T-helper 1 cell (primary cell): ENCODE data around the gene SIGLEC6.

ENCODE experiments used
- DNase-seq, 5 donors: peaks; one replicate each; pipeline ENCODE4 v3.0.0-alpha.2; 2012 to 2020
- total RNA-seq, 4 donors: gene quantifications; one replicate each; lab custom pipeline; 2026; lab: John Stamatoyannopoulos, UW

SIGLEC6 gene
- total RNA-seq, result 0 to 0.15 (median 0) reads per million in 4 donors

DNA sequence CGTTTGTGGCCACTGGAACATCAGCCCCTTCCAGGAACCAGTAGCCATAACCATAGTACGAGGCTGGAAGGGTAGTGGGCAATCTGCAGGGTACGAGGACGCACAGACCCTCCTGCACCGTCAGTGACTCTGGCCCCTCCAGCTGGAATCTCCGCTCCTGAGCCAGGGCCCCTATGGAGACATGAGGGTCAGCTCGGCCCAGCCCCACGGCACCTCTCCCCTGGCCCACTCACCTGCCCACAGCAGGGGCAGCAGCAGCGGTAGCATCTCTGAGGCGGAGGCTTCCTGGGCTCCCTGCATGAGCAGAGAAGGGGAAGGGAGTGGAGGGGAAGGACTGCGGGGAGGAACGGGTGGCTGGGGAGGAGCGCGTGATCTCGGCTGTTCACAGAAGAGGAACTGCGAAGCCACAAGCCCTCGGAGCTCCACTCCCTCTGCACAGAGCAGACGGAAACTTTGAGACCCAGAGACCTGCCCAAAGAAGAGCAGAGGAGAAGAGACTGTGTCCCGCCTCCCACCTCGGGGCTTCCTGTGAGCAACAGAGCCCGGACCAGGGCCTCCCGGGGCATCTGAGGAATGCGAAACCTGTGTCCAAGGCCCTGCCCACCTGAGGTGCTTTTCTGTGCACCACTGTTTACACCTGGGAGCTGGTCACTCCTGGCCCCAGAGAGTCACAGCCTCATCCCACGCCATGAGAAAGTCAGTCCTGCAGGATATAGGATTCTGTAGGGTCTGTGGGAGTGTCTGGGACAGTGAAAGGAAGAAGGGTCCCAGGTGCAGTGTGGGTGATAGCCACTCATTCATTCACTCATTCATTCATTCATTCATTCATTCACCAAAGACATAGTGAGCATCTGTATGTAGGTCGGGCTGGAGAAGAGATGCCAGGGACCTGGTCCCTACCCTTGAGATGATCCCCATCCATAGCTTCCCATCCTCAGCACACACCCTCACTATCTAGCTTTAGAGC lies at the start of gene SIGLEC6:
Gene SIGLEC6, minus strand, starts transcription at position 322 of the 967 bp plus-strand sequence. Its CDS starts 22 bp downstream, at position 300.
- no peak for DNase-seq

DNA sequence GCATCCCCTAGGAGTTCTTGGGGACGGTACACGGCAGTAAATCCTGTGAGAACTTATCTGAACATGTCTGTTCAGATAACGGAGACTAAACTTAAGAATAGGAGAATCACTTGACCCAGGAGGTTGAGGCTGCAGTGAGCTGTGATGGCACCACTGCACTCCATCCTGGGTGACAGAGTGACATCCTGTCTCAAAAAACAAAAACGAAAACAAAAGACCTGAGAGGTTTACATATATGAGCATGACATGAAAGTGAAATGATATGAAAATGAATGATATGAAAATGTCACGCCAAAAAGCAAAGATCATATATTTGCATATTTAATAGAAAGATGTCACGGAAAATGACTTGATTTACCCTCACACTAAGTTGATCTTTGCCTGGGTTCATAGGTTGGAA lies 45.4 kb upstream of the SIGLEC6 start:
- peak in 1 of 5 donors; percentile 47 for DNase-seq

DNA sequence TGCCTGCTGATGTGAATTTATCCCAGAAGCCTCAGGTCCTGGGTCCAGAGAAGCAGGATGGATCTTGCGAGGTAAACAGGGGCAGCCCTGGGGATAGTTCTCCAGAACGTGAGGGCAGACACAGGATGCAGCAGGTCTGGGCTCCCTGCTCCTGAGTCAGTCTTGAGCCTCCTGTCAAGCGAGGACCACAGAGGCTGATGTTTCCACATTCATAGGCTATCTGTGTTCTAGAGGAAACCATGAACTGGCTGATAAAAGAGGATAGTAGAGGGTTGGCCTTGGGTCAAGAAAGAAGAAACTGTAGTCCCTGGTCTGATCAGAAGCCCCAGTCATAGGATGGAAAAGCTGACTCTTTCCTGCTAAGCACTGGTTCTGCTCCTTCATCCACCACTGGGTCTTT lies 41.9 kb upstream of the SIGLEC6 start:
- no peak for DNase-seq

DNA sequence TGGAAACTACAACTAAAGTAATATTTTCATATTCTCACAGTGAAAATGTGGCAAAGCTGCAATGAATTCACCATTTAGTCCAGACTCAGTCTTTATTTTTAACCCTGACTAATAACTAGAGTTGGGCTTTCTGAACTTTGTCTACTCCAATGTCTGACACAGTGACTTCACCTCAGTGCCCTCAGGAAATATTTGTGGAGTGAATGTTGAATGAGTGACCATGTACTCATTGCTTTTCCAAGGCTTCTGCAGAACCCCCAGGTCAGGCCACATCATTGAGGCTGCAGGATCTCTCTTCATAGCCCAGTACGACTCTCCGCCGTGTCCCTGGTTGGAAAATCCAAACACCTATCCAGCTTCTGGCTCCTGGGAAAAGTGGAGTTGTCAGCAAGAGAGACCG lies 41.4 kb upstream of the SIGLEC6 start:
- no peak for DNase-seq

DNA sequence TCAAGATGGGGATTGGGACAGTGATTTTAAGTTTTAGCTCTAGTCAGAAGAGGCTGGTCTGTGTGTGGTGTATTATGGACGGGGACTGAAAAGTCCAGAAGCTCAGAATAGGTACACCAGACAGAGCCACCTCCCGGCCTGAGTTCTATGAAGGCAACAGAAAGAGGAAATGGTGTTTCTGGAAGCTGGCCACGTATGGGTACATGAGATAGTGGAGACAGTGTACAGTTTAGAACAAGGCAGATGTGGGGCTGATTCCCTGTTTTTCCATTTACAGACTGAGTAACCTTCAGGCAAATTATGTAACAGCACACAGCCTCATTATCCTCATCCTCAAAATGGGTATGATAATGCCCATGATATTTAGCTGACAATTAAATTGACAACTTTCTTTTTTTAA lies 40.9 kb upstream of the SIGLEC6 start:
- DNase-seq, result no peak

DNA sequence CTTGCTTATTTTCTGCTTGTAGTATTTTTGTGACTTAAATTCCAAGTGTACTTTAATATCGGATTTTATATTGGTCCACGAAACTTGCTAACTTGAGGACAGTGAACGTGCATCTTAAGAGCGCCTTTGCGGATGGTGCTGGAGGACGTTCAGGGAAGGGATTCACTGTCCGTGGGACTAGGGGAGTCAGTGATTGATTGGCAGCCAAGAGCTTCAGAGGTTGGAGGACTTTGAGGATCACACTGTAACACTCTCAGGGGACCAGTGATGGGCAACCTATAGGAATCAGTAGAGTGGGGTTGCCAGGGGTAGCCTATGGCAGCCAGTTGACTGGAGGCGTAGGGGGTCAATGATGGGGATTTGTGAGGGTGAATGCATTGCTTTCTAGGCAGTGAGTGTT lies 40.1 kb upstream of the SIGLEC6 start:
- no peak for DNase-seq

DNA sequence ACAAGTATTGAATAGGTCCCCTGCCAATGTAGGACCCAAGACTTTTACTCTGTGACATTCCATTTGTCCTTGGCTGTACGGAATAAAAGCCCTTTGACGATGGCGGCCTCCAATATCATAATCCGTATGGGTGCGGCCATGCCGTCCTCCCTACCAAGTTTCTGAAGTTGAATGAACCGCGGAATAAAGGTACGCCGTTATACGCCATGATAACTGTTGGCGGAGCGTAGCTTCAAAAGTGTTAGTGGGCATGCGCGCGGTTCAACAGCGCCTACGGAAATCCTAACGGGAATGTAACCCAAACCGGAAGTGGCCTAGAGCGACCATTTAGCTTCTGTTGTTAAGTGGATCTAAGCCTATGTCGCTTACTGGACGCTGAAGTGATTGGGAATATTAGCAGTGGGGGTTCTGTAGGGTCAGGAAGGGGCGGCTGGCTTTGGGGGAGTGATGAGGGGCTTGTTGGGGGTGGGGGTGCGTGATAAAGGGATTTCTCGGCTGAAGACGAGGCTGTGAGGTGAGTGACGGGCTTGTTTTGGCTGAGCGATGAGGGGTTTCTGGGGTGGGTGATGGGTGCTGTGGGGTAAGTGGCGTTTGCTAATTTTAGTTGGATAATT lies 39.6 kb upstream of the SIGLEC6 start, which contains the start of gene ZNF175:
Gene ZNF175, plus strand, starts transcription at position 322 of the 614 bp plus-strand sequence. CDS start 2,047 bp downstream, outside the sequence.
- DNase-seq, result peak; percentile 54 to 87 (median 71)

DNA sequence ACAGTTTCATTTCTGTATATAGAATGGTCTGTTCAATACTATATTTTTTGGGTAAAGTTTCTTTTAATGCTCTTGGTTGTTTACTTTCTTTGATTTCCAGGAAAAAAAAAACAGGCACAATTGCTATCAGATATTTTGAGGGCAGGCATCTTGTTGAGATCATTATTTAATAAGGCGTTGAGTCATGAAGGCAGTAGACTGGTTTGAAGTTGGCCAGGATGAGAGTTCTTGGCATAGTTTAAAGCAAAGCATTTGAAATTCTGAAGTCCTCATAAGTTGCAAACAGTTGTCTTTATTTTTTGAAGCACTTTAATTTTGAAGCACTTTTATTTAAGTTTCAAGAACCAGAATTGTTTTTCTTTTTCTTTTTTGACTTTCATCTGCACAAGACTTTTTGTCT lies 37.0 kb upstream of the SIGLEC6 start:
- DNase-seq, result no peak

DNA sequence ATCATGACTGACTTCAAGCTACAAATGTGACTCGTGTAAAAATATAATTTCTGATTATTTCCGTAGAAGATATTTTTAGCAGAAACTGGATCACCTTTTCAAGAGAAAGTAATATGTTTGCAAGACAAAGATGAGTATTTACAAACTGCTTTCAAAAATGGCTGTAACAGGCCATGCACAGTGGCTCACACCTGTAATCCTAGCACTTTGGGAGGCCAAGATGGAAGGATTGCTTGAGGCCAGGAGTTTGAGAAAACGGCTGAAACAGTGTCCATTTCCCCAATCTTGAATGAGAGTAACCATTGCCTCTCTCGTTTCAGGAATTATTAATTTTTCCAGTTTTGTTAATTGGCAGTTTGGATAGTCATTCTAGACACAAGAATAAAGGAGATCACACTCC lies 36.1 kb upstream of the SIGLEC6 start:
- DNase-seq, result no peak

DNA sequence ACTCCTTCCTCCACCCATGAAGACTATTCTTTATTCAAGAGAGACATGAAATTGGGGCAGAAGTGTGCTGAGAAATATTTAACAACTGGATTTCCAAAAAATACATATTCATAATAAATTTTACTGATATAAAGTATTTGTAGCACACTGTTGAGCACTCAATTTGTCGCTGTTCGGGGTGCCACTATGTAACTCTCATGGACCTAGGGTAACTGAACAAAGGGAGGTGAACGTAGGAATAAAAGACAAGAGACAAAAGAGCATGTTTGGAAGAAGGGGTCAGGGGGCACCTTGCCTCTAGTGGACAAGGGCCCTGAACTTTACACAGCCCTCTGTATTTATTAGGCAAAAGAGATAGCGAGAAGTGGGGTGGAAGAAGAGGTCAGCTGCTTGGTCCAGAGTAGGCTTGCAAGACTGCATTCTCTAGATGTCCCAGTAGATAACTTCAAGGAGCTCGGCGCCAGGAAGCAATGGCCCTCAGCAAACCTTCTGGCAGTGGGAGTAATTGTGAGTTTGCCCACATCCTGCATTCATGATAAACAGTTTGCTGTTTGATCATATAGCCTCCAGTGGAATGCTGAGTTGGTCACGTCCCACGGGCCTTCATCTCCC lies 35.1 kb upstream of the SIGLEC6 start:
- DNase-seq, result no peak

DNA sequence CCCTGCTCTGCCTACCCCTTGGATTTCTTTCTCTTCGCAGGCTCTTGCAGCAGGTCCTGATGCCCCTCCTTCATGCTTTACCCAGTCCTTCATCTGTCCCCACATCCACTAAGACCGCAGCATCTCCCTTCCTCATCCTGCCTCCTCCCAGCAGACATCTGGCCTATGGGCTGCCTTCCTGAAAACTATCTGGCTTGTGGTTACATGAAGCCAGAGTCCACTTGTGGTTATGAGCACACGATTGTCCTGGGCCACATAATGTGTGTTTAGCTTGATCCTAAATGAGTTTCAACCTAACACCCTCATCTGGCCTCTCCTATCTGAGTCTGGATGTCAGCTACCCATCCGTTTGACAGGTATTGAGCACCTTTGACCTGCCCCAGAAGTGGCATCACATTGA lies 34.1 kb upstream of the SIGLEC6 start:
- DNase-seq, result no peak

DNA sequence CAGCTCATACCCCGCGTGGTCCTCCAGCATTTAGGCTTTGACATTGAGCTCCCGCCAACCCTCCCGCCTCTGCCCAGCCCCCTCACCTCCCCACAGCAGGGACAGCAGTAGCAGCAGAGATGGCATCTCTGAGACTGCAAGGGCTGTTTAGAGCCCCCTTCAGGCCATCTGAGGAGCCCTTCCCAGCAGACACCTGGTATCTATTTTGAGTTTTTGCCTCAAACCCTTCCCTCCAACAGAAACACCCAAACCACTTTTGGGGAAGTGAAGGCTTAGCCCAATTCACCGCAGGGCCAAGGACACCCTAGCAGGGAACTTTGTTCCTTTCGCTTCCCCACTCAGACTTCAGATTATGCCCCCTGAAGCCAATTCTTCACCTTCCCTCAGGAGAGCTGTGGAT lies 33.3 kb upstream of the SIGLEC6 start:
- DNase-seq, result no peak

DNA sequence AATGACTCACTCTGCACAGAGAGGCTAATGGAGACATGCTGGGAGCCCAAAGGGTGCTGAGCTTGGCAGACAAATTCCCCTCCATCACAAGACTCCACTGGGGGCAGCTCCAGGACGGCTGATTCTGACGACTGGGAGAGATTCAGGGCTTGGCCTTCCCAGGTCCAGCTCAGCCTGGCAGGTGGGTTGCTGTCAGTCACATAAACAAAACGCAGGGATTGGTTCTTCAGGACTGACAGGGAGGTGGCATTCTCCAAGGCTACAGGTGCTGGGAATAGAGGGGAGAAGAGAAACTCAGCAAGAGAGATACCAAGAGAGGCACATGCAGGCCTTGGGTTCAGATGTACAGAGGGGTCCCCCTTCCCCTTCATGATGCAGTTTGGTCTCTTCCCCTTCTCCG lies 28.9 kb upstream of the SIGLEC6 start:
- DNase-seq, result no peak

DNA sequence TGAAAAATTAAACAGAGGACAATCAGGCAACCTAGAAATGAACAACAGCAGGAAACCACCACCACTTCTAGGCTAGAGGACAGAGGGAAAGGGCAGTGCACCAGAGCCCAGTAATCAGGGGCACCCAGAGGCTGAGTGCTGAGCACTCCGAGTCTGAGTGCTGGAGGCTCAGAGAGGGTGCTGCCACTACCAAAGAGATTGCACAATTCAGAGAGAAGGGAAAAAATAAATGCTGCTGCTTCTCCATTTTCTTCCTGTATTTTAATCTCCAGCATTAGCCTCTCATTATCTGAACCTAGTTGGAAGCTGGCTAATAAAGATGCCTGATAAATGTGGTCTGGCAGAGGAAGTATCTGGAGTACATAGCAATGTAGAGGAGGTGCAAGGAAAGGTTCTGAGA lies 27.8 kb upstream of the SIGLEC6 start:
- no peak for DNase-seq

DNA sequence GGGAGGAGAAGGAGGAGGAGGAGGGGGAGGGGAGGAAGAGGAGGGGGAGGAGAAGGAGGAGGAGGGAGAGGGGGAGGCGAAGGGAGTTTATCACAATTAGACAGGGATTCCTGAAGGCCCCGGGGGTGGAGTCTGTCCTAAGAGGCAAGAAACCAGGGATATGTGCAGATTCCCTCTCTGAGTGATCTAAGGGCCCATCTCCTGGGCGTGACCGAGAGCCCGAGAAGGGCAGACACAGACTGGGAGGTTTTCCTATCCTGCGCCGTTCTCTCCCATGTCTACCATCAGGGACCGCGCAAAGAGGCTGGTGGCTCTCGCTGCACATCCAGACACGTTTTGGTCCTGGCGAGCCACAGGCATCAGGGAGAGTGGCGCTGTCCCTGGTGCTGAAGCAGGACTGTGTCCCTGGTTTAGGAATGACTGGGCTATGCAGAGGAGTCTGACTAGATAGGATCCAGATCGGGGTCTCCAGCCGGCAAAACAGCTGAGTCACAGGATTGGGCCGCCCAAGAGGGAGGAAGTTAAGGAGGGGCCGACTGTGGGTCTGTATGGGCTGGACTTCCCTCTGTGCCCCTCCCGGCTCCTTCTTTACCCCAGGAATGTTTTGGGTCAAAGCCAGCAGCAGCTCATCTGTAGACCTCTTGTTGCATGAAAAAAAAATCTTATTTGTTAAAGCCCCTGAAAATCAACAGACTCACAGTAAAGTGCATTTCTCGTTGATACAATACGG lies 21.7 kb upstream of the SIGLEC6 start:
- peak in 2 of 5 donors; percentile 15 to 16 for DNase-seq

DNA sequence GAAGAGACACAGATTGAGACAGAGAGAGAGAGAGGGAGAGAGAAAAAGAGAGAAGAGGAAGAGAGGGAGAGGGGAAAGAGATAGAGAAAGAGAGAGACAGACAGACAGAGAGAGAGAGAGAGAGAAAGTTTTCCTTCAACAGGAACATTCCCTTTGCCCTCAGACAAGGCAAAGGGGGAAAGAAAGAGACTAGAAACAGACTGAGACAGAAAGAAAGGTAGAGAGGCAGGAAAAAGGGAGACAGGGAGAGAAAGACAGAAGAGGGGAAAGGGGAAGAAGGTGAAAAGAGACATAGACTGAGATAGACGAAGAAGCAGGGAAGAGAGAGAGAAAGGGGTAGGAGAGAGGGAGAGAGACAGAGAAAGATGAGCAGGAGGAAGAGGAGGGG lies 21.1 kb upstream of the SIGLEC6 start:
- DNase-seq, result no peak

DNA sequence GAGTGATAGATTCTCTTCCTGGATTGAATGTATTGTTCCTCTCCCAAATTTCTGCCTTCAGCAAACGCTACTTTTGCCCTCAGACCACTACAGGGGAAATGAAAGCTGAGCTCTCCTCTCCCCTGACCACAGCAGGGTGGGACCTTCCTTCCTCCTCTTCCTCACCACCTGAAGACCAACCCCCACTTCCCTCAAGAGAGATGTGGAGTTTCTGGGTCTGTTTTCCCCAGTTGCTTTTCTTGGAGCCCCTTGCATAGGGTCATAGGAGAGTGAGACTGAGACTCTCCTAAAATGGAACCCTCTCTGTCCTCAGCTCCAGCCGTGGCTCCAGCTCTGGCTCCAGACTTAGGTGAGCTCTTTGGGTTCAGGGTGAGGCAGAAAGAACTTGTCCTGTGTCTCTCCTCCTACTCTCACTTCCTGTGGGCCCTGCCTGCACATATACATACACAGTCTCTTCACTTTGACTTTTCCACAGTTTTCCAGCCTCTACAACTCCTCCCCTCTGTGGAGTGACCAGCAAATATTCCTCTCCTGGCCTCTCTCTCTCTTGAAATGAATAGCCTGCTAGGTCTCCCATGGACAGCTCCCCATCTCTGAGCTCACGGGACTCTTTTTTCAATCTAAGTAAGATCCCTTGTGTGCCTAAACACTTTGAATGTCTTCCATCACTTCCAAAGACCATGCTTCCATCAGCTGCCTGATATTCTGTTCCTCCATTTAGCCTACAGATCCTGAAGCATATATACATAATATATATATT lies 20.4 kb upstream of the SIGLEC6 start:
- no peak for DNase-seq

DNA sequence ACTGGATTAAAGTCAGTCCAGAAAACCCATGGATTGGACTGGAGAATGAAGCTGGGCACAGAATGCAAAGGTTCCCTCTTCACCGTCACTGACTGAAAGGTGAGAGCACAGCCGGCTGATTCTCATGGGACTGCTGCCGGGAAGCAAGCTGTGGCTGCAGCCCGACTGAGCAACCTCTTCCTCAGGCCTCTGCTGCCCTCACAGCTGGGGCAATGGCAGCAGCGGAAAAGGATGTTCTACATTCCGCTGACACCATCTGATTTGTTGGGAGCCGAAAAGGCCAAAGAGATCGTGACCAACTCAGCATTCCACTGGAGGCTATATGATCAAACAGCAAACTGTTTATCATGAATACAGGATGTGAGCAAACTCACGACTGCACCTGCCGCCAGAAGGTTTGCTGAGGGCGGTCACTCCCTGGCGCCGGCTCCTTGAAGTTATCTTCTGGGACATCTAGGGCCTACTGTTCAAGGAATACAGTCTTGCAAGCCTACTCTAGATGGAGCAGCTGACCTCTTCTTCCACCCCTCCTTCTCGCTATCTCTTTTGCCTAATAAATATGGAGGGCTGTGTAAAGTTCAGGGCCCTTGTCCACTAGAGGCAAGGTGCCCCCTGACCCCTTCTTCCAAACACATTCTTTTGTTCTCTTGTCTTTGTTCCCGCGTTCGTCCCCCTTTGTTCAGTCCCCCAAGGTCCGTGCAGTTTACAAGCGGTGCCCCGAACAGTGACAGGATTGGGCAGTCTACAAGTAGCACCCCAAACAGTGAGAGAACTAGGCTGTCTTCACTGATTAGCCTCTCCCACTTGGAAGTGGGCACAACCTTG lies 19.6 kb upstream of the SIGLEC6 start:
- no peak for DNase-seq

DNA sequence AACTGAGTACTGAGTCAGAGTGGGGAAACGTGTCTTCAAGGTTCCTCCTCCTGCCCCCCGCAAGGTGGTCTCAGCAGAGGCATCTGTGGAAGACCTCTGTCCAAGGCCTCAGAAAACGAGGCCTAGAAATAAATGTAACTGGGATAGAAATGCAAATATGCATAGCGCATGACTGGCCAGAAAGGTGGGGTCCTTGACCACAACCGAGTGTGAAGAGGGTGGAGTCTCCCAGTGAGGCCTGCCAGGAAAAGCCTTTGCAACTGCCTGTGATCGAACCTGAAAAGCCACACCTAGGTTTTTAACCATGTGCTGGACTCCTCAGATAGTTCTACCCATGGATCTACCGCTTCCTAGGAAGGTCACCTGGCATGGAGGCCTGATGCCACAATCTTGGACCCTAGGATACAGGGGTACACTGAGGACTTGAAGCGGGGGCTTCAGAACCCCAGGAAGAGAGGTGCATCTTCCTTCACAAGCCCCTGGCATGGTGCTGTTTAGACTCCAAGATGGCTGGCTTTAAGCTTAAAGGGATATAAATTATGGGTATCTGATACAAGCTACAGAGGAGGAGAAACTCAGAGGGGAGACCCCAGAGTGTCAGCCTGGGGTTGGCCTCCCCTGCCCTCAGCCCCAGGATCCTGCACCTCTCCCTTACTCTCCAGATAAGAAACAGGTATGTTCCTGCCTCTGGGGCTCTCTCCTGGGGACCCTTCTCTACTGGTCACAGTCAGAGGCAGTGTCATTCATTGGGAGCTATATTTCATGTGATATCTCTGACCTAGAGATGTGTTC lies 18.3 kb upstream of the SIGLEC6 start:
- DNase-seq, result no peak

DNA sequence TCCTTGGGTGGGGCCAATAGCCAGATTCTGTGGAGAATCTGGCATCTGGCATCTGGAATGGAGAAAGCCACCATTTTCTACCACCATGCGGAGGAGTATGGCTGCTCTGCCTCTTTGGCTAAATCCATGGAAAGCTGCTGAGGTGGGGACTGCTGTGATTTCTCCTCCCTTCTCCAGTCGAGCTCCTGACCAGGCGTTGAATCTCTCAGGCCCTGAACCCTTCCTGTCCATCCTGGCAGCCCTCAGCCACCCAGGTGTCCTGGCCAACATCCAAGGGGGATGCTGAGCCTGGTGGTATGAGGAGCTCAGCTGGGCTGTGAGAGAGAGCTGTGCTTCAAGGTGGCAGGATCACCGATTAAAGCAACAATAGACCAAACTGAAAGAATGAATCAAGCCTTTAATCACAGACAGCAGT lies 17.4 kb upstream of the SIGLEC6 start:
- DNase-seq, result no peak
